HG03060 (cell line): ENCODE measurements around the gene SETX.

Experiments
- ATAC-seq: cut with Tn5 transposase; IDR thresholded peaks from one replicate; pipeline ENCODE4 v1.9.1; 2021; ENCODE audit warnings: low read depth, moderate number of reproducible peaks; ENCODE audit not compliant: unreplicated experiment

The SETX gene

DNA sequence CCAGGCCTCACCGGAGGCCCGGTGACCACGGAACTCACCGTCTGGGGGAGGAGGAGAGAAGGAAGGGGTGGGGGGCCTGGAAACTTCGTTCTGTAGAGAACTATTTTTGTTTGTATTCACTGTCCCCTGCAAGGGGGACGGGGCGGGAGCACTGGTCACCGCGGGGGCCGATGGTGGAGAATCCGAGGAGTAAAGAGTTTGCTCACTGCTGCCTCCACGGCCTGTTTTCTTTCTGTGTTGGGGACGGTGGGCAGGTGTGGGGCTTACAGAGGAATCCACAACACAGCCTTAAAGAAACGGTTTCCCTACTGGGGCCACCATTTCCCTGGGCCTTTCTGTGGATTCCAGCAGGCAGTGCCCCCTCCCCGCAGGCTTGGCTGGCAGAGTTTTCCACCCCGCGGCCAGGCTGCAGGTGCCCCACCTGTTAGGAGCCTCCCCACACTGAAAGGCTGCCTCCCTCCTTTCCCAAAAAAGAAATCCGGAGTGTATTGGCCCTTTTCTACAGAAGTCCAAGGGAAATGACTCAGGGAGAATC is 112.1 kb downstream of the SETX start:
- no peak for ATAC-seq

DNA sequence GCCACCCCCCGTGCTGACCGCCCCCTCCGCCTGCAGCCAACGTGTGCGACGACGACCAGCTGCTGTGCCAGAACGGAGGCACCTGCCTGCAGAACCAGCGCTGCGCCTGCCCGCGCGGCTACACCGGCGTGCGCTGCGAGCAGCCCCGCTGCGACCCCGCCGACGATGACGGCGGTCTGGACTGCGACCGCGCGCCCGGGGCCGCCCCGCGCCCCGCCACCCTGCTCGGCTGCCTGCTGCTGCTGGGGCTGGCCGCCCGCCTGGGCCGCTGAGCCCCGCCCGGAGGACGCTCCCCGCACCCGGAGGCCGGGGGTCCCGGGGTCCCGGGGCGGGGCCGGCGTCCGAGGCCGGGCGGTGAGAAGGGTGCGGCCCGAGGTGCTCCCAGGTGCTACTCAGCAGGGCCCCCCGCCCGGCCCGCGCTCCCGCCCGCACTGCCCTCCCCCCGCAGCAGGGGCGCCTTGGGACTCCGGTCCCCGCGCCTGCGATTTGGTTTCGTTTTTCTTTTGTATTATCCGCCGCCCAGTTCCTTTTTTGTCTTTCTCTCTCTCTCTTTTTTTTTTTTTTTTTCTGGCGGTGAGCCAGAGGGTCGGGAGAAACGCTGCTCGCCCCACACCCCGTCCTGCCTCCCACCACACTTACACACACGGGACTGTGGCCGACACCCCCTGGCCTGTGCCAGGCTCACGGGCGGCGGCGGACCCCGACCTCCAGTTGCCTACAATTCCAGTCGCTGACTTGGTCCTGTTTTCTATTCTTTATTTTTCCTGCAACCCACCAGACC is 112.8 kb downstream of the SETX start:
- ATAC-seq: no peak

DNA sequence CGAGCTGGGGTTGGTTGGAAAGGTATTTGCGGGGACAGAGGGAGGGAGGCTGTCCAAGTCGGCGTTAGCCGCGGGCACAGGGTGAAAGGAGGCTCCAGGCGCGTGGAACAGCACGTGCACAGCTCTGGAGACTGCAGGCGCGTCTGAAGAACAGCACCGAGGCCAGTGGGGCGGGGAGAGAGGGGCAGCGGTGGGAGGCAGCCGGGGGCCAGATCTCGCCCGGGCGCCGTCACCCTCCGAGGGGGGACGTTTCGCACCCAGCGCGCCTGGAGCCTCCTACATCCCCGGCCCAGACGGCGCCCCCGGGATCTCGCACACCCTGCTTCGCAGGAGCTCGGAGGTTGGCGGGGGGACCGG is 113.3 kb downstream of the SETX start:
- no peak for ATAC-seq

DNA sequence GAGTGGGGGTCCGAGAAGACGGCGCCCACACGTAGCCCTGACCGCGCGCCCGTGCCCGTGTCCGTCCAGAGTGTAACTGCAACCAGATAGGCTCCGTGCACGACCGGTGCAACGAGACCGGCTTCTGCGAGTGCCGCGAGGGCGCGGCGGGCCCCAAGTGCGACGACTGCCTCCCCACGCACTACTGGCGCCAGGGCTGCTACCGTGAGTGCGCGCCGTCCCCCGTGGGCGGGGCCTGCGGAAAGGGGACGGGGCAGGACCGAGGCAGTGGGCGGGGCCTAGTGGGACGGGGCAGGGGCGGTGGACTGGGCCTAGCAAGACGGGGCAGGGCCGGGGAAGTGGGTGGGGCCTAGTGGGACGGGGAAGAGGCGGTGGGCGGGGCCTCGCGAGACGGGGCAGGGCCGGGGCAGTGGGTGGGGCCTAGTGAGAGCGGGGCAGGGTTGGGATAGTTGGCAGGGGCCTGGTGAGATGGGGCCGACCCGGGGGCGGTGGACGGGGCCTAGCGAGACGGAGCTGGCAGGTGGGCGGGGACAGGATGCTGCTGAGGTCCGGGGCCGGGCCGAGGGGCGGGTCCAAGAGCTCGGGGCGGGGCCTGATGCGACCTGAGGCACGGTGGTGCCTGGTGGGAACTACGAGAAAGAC is 113.8 kb downstream of the SETX start:
- no peak for ATAC-seq

DNA sequence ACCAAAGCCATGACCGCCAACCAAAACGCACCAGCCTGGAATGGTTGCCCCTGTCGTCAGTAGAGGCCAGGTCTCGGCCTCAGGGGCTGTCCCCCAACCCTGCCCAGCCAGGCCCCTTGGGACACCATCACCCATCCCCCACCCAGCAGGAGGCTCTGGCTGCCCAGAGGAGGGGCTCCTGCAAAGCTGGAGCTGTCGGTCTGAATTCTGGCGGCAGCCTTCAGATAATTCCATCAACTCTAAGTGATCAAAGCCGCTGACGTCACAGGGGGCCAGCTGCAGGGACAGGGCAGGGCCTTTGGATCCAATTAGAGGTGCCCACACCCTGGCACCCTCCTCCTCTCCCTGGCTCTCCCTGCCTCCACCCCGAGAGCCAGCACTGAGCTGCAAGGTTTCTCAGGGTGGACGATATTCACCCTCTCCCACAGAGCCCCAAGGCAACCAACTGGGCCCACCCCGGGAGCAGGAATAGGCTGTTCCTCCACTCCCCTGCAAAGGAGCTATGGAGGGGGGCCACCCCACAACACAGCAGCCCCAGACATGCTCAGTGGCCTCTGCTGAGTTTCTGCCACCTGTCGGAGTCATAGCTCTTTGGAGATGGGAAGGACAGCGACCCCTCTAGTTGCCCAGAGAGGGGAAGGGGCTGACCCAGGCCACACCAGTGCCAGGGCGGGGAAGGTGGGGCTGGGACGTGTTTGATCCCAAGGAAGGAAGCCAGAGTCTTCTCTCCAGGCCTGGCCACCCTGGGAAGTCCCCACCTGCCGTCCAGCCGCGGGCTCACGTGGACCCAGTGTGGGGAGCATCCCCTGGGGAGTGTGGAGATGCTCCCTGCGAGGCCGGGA is 114.6 kb downstream of the SETX start:
- ATAC-seq: no peak

DNA sequence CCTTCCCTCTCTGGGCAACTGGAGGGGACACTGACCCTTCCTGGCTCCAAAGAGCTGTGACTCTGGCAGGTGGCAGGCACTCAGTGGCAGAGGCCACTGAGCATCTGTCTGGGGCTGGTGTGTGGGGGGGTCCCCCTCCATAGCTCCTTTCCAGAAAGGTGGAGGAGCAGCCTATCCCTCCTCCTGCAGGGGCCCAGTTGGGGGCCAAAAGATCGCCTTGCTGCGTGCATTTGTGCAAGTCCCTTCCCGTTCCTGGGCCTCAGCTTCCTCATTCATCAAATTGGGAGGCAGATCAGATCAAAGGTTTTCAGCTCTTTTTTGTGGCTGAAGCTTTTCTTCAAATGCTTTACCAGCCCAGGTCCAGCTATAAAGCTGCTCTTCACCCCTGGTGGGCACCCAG is 115.3 kb downstream of the SETX start:
- no peak for ATAC-seq

DNA sequence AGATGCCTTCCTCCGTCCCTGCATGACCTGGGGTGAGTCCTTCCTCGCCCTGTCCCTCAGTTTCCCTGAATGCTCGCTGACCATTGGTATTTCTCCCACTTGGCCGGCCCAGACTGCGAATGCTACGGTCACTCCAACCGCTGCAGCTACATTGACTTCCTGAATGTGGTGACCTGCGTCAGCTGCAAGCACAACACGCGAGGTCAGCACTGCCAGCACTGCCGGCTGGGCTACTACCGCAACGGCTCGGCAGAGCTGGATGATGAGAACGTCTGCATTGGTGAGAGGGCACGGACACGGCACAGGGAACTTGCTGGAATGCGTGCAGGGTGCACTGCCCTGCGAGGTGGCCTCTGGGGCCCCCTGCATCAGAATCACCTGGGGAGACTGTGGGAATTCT is 115.8 kb downstream of the SETX start:
- no peak for ATAC-seq

DNA sequence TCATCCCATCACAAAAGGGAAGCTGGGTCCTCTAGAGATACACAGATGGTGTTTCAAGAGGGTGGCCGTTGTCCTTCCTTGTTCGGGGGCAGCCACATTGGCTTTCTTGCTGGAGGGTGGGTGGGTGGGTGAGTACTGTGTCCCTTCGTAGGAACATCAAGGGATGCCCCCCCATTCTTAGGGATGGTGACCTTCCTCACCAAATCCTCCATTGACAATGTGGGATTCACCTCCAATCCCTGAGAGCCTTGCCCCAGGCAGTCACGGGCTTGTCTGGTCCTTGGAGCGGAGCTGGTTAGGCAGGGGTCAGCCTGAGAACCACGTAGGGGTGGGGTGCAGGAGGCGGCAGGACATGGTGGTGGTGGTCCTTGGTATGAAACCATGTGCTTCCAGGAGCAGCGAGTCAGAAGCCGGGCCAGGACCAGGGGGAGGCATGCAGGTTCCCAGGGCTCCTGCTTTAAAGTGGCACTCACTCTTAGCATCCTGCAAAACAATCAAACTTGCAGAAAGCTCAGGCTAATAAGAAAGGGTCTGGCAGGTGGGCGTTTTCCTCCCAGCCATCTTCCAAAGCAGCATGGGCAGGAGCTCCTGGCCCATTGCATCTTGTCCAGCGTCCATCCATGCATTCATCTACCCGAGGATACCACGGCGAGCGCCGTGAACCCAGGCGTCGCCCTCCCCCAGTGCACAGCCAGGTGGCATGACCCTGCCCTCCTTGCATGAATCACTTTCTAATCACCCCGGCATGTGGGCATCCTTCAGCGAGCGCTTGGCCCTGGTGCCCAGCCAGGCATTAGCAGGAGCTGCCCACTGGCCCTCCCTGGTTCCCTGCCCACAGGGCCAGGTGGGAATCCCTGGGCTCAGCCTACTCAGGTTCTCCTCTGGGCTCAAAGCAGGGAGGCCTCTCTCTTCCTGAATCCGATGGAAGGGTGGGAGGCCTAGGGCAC is 116.5 kb downstream of the SETX start:
- no peak for ATAC-seq

DNA sequence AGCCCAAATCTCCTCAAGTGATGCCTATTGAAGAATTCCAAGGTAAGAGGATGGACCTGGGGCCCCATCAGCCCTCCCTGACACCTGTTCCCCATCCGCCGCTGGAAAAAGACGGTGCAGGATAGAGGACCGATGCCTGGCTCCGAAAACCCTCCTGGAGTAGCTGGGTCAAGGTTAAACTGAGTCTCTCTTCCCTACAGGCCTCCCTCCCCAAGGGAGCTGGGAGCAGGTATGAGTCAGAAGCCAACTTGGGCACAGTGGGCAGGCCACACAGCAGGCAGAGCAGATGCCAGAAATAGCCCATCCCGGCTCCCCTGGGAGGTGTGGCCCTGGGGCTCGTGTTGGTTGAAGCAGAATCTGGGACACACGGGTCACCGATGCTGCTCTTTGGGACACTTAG is 117.3 kb downstream of the SETX start:
- no peak for ATAC-seq

DNA sequence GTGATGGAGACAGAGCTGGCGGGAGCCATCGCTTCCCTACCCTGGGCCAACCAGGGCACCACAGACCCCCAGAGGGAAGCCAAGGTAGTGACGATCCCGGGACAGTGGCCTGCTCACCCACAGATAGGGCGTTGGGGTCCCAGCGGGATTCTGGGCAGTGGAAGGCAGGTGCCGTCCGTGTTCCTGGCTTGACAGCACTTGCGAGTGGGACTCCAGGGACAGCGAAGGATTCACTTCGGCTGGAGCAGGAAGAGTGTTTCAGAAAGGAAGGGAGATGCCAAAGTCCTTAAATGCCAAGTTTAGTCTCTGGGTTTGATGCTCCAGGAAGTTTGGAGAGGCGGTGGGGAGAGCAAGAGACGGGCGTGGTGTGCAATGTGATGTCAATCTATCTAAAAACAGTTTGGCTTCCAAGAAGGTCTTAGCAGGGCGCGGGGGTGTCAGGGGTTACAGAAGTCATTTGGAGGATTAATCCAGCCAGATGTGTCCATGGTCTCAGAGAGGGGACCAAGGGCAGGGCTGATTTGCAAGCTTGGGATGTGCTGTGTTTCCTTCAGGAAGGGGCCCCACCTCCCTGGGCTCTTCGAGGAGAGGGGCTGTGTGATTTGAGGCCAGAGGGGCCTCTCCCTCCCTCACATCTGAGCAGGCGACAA is 118.0 kb downstream of the SETX start:
- ATAC-seq: no peak

DNA sequence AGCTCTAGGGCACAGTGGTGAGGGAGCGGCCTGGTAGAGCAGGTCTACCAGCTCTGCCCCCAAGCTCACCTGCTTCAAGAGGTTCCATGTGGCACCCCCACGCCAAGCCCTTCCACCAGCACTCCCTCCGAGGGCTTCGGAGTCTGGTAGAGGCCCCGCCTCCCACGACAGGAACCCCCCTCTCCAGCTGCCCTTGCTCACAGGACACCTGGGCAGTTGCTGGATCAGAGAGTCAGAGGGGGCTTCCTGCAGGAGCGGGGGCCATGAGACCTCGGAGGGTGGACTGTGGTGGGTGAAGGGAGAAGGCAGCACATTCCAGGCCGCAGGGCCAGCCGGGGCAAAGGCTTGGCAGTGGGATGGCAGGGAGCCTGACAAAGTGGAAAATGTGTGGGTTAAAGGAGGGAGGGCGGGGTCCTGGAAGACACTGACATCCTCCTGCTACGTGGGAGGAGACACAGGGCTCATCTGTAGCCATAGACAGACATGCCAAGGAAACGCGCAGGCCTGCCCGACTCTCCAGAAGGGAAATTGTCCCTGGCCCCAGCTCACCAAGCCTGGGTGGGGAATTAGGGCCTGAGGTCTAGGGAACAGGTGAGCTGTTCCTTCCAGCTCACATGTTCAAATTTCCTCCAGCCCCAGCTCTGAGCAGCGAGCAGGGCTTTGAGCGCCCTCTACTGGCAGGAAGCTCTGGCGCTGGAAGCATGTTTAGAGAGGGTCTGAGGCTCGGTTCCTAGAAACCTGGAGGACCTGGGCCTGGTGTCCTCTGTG is 118.7 kb downstream of the SETX start:
- ATAC-seq: no peak

DNA sequence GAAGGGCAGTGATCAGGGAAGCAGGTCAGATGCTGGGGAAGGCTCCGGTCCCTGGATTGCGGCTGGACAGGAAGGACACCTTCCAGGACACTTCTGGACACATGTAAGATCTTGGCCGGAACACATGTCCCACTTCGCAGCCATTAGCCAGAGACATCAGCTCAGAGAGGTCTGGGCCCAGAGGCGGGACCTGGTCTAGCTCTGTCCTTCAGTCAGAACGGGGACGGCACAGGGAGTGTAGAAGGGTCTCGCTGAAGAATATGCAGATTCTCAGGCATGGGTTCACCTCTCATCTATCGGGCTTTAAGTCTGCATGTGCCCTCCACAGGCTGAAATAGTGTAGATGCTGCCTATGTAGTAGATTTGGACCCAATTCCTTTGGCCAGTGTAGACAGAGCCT is 119.7 kb downstream of the SETX start:
- ATAC-seq: no peak

DNA sequence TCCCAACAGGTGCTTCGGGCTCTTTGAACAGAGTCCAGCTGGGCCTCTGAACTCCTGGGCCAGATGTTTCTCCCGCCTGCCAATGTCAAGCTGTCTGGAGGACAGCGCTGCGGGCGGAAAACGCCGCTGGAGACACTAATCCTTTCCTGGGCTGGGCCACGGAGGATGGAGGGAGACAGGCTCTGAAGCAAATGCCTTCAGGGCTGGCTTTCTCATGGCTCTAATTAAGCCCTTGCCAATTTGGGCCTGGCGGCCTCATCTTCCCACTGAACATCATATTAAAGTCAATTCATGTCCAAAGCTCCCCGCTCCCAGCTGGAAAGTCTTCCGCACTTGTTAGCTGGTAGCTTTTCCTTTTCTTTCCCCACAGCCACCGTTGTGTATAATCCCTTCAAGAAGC is 120.3 kb downstream of the SETX start:
- ATAC-seq: no peak

DNA sequence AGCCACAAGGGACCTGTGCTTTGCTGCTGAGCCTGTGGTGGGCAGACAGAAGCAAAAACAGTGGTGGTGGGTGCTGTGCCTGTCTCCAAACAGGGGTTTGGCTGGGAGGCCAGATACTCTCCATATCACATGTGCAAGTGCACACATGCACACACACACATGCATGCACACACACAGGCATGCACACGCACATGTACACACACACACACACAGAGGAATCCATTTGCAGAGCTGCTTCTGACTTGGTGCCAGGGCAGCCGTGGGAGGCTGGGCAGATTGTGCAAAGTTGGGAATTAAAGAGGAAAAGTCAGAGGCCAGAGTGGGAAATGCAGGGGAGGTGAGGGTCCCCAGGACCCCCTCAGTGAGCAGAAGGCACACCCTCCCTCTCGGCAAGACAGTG is 121.6 kb downstream of the SETX start:
- ATAC-seq: no peak

DNA sequence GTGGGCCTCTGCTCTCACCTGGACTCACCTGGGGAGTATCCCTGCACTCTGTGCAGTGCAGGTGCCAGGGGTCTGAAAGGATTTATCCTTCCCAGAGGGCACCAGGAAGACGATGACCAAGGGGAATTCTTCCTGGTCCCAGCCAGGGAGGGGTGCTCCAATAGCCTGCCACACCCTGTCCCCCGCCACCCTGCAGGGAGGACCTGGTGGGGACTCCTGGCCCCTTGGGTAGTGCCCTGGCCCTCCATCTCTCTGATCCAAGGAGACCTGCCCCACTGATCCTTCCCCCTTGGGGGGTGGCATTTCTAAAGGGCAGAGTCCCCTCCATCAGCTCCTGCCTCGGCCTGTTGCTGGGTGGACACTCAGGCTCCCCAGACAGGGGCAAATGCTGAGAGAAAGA is 122.3 kb downstream of the SETX start:
- no peak for ATAC-seq

DNA sequence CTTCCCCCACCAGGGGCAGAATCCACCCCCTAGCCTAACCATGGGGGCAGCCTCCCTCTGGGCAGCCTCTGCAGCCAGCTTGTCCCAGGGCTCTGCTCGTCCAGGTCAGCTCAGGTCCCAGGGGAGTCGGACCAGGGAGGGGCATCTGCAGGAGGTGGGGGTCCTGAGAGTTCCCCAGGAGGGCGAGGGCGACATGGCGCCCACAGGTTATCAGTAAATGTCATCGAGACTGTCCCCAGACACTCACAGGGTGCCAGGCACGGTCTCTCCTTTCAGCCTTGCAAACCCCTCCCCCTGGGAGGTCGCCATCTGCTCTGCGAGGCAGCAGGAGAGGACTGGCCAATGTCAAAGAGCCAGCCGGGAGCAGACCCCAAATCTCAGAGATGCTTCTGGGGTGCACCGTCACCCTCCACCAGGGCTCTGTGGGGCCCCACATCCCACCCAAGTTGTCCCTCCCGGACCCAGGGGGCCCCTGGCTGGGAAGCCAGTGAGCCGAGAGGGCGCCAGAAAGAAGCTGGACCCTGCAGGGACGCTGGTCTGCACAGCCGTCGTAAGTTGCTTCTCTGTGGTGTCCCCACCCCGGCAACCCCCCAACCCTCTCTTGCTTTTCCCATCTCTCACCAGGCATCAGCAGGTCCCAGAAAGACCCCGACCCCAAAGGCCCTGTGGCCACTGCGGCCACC is 123.6 kb downstream of the SETX start:
- ATAC-seq: no peak

DNA sequence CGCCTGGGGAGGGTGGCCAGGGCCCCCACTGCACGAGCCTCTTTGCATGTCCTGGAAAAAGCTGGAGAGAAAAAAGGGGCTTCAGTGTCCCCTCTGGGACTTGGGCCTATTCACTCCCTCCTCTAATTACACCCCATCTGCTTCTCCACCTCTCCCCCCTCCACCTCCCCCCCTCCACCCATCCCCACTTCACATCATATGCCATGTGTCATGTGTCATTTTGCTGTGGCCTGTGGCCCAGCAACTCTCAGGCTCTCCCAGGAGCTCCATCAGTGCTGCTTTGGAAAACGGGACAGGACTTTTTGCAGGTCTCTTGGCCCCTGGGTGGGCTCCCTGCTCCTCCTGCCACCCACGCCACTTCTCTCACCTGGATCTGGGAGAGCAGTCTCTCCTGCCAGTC is 124.2 kb downstream of the SETX start:
- no peak for ATAC-seq

DNA sequence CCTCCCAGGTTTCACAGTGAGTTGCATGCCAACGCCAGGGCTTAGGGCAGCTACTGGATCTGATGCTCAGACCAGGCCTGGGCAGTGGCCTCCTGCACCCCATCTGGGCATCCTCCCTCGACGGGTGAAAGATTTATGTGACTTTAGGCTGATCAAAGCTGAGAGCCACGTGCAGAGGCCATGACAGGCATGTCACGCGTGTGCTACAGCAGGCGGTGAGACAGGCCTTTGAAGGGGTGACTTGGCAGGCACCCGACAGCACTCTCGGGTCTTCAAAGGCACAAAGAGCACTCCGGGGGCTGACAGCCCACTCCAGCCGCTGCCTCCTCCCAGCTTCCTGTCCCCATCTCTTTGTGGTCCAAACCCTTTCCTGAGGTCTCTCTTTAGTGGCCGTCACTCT is 126.7 kb downstream of the SETX start:
- ATAC-seq: no peak
